H9 (cell line): Measurements from ENCODE around the gene RNF126. TPM values are rescaled to one million over a fixed set of nuclear protein-coding genes. Genes with fewer than 3 reads are reported as not detected.

Experiments used
- DNase-seq: peaks from one replicate; pipeline ENCODE4 v3.0.0-alpha.2; 2017
- H2AFZ ChIP-seq: one replicate; pipeline ENCODE4 v1.6.1; 2013; ENCODE audit warnings: mild to moderate bottlenecking, low read length, control low read depth, moderate library complexity
- H2AK5ac ChIP-seq: 2 replicates; pipeline ENCODE4 v1.6.1; 2013; ENCODE audit warnings: low read length, control low read depth, mixed read lengths; ENCODE audit not compliant: insufficient read length
- H2BK120ac ChIP-seq: one replicate; pipeline ENCODE4 v1.6.1; 2013; ENCODE audit warnings: low read depth, mild to moderate bottlenecking, low read length, control low read depth, inconsistent platforms; ENCODE audit not compliant: poor library complexity, severe bottlenecking
- H2BK12ac ChIP-seq: 2 replicates; pipeline ENCODE4 v1.6.1; 2013; ENCODE audit warnings: low read length, control low read depth, mixed read lengths, low read depth; ENCODE audit not compliant: insufficient read length
- H2BK15ac ChIP-seq: 2 replicates; pipeline ENCODE4 v1.6.1; 2013; ENCODE audit warnings: low read depth, low read length, control low read depth
- H2BK20ac ChIP-seq: one replicate; pipeline ENCODE4 v1.6.1; 2013; ENCODE audit warnings: low read depth, mild to moderate bottlenecking, low read length, control low read depth, inconsistent platforms; ENCODE audit not compliant: poor library complexity, severe bottlenecking
- H2BK5ac ChIP-seq: 2 replicates; pipeline ENCODE4 v1.6.1; 2013; ENCODE audit warnings: low read length, control low read depth, mixed read lengths; ENCODE audit not compliant: insufficient read length
- H3K14ac ChIP-seq: 2 replicates; pipeline ENCODE4 v1.6.1; 2013; ENCODE audit warnings: low read length, control low read depth; ENCODE audit not compliant: insufficient read depth
- H3K18ac ChIP-seq: 2 replicates; pipeline ENCODE4 v1.6.1; 2013; ENCODE audit warnings: low read depth, mild to moderate bottlenecking, mixed read lengths, low read length, control low read depth; ENCODE audit not compliant: insufficient read length
- H3K23ac ChIP-seq: 2 replicates; pipeline ENCODE4 v1.6.1; 2013; ENCODE audit warnings: low read length, control low read depth, mixed read lengths, low read depth; ENCODE audit not compliant: insufficient read length
- H3K23me2 ChIP-seq: 2 replicates; pipeline ENCODE4 v1.6.1; 2013; ENCODE audit warnings: low read depth, mild to moderate bottlenecking, mixed read lengths, low read length, control low read depth; ENCODE audit not compliant: insufficient read length, poor library complexity, severe bottlenecking
- H3K27ac ChIP-seq: 2 replicates; pipeline ENCODE4 v1.5.1; 2013; ENCODE audit warnings: low read length, control low read depth, mixed read lengths, low read depth; ENCODE audit not compliant: insufficient read length
- H3K27me3 ChIP-seq: 2 replicates; pipeline ENCODE4 v1.6.1; 2013; ENCODE audit warnings: low read length, control low read depth, inconsistent platforms; ENCODE audit not compliant: insufficient read depth
- H3K4ac ChIP-seq: 2 replicates; pipeline ENCODE4 v1.6.1; 2013; ENCODE audit warnings: low read depth, mild to moderate bottlenecking, control low read depth, inconsistent platforms, low read length, moderate library complexity
- H3K4me1 ChIP-seq: 2 replicates; pipeline ENCODE4 v1.6.1; 2013; ENCODE audit warnings: low read length, control low read depth, inconsistent platforms; ENCODE audit not compliant: insufficient read depth
- H3K4me2 ChIP-seq: 2 replicates; pipeline ENCODE4 v1.6.1; 2013; ENCODE audit warnings: low read length, control low read depth, mixed read lengths; ENCODE audit not compliant: insufficient read length, insufficient read depth
- H3K56ac ChIP-seq: 2 replicates; pipeline ENCODE4 v1.6.1; 2013; ENCODE audit warnings: low read depth, mild to moderate bottlenecking, mixed read lengths, low read length, control low read depth; ENCODE audit not compliant: insufficient read length
- H3K79me1 ChIP-seq: 2 replicates; pipeline ENCODE4 v1.6.1; 2013; ENCODE audit warnings: low read depth, mild to moderate bottlenecking, moderate library complexity, low read length, control low read depth, inconsistent platforms; ENCODE audit not compliant: insufficient read depth, poor library complexity, severe bottlenecking
- H3K79me2 ChIP-seq: 2 replicates; pipeline ENCODE4 v1.6.1; 2013; ENCODE audit warnings: low read length, control low read depth, inconsistent platforms; ENCODE audit not compliant: insufficient read depth
- H3K9ac ChIP-seq: 2 replicates; pipeline ENCODE4 v1.6.1; 2013; ENCODE audit warnings: low read length, control low read depth, mixed read lengths; ENCODE audit not compliant: insufficient read length; ENCODE audit errors: extremely low read depth
- H3K9me3 ChIP-seq: one replicate; pipeline ENCODE4 v1.6.1; 2013; ENCODE audit warnings: low read depth, low read length, inconsistent platforms; ENCODE audit not compliant: control insufficient read depth
- H3T11ph ChIP-seq: one replicate; pipeline ENCODE4 v1.6.1; 2013; ENCODE audit warnings: mild to moderate bottlenecking, low read length, control low read depth, inconsistent platforms
- H4K20me1 ChIP-seq: one replicate; pipeline ENCODE4 v1.6.1; 2013; ENCODE audit not compliant: control insufficient read depth, insufficient read length, insufficient read depth
- H4K5ac ChIP-seq: 2 replicates; pipeline ENCODE4 v1.6.1; 2013; ENCODE audit warnings: low read depth, mild to moderate bottlenecking, mixed read lengths, low read length, control low read depth; ENCODE audit not compliant: insufficient read length
- H4K8ac ChIP-seq: replicated peaks from 2 replicates; pipeline ENCODE4 v1.6.1; 2013; ENCODE audit warnings: low read length, control low read depth, mixed read lengths, low read depth; ENCODE audit not compliant: insufficient read length
- H4K91ac ChIP-seq: 2 replicates; pipeline ENCODE4 v1.6.1; 2013; ENCODE audit warnings: low read depth, mild to moderate bottlenecking, moderate library complexity, mixed read lengths, low read length, control low read depth; ENCODE audit not compliant: insufficient read length
- H3K27ac Mint-ChIP-seq, 3 experiments: 2 replicates in 2 of 3; 3 replicates in 1 of 3; pipeline ENCODE4 v1.8.0; 2020 to 2021; ENCODE audit warnings: mixed read lengths in 3 of 3, mild to moderate bottlenecking in 1 of 3, moderate library complexity in 1 of 3
- H3K27me3 Mint-ChIP-seq: 2 replicates; pipeline ENCODE4 v1.8.0; 2021; ENCODE audit warnings: low read depth, mild to moderate bottlenecking, moderate library complexity, mixed read lengths
- H3K36me3 Mint-ChIP-seq, 3 experiments: 2 replicates in 2 of 3; 3 replicates in 1 of 3; pipeline ENCODE4 v1.8.0; 2020 to 2021; ENCODE audit warnings: low read depth in 3 of 3, mixed read lengths in 3 of 3; ENCODE audit not compliant: insufficient read depth in 1 of 3
- H3K4me1 Mint-ChIP-seq, 2 experiments: 2 replicates each; pipeline ENCODE4 v1.8.0; 2020; ENCODE audit warnings: mixed read lengths in 2 of 2
- H3K4me3 Mint-ChIP-seq, 2 experiments: 2 replicates in 1 of 2; 3 replicates in 1 of 2; pipeline ENCODE4 v1.8.0; 2020 to 2021; ENCODE audit warnings: mild to moderate bottlenecking in 2 of 2, mixed read lengths in 2 of 2, moderate library complexity in 1 of 2
- H3K9me3 Mint-ChIP-seq, 2 experiments: 2 replicates in 1 of 2; 3 replicates in 1 of 2; pipeline ENCODE4 v1.8.0; 2020; ENCODE audit warnings: mild to moderate bottlenecking in 2 of 2, mixed read lengths in 2 of 2, moderate library complexity in 1 of 2
- CTCF ChIP-seq: fragments of 200-600 bp; sonication (generic); conservative IDR thresholded peaks from 3 replicates; pipeline ENCODE4 v1.8.0; 2021; ENCODE audit warnings: antibody characterized with exemption, mild to moderate bottlenecking
- WGBS: extraction: QIAGEN DNeasy Blood & Tissue Kit; methylation state at CpG from one replicate; pipeline ENCODE4 v1.1.7; 2013; ENCODE audit warnings: missing lambda C conversion rate, low lambda C conversion rate, mixed read lengths; ENCODE audit not compliant: insufficient read length; ENCODE audit errors: extremely low coverage; 5-methylcytosine and 5-hydroxymethylcytosine counted together
- total RNA-seq: library from RNA; stranded (reverse); gene quantifications from 2 replicates; pipeline ENCODE4 v1.2.1, GENCODE V29; 2021

Gene RNF126
- total RNA-seq, 1 experiment from 2014 or later = 81.9 TPM

GRCh38 chr19:679418-680286 lies 16.6 kb upstream of the RNF126 start:
- no peaks in the 10 kb centered on the region for H3K79me2 ChIP-seq
- Mint-ChIP-seq H3K36me3 (no peaks in the 10 kb centered on the region), H3K27me3 (peaks cover 32% of the 10 kb centered on the region), H3K9me3 (no peaks in the 10 kb centered on the region), H3K27ac (no peak overlapping the region), H3K4me3 (peak overlapping the region; percentile 86 to 92), H3K4me1 (peaks cover 0 to 10% of the 10 kb centered on the region in 2 experiments; a peak in 2 of 4 replicates)
- no peak overlapping the region for H3K9ac ChIP-seq
- DNase-seq = peak; percentile 64
- no peak overlapping the region for H2BK15ac ChIP-seq
- H3T11ph ChIP-seq = no peak overlapping the region
- no peak overlapping the region for H3K18ac ChIP-seq
- H3K23me2 ChIP-seq = peaks cover 8% of the 10 kb centered on the region
- H3K27ac ChIP-seq = no peak overlapping the region
- H3K4ac ChIP-seq = no peak overlapping the region
- H3K4me1 ChIP-seq = no peaks in the 10 kb centered on the region
- H4K91ac ChIP-seq = no peak overlapping the region
- no peaks in the 10 kb centered on the region for H4K20me1 ChIP-seq
- no peak overlapping the region for H2BK20ac ChIP-seq
- no peak overlapping the region for H2BK12ac ChIP-seq
- H2AK5ac ChIP-seq = no peak overlapping the region
- TF ChIP-seq CTCF = no peak
- no peaks in the 10 kb centered on the region for H3K9me3 ChIP-seq
- H4K8ac ChIP-seq = no peak overlapping the region
- H3K23ac ChIP-seq = no peak overlapping the region
- no peaks in the 10 kb centered on the region; the same call in 1 of the 2 replicates for H3K27me3 ChIP-seq
- H2BK120ac ChIP-seq = no peak overlapping the region
- H3K4me2 ChIP-seq = peak overlapping the region; percentile 49
- H3K14ac ChIP-seq = peak overlapping the region; percentile 56; the same call in 1 of the 2 replicates
- no peak overlapping the region for H3K56ac ChIP-seq
- H4K5ac ChIP-seq = no peak overlapping the region
- H2BK5ac ChIP-seq = no peak overlapping the region
- H2AFZ ChIP-seq = no peak overlapping the region
- H3K79me1 ChIP-seq = no peaks in the 10 kb centered on the region
- no CpG with 5 or more reads among the region's 69 CpGs for WGBS
